ENCODE measurements around the gene EXOC3L2. TPM values are rescaled to one million over a fixed set of nuclear protein-coding genes. Genes with fewer than 3 reads are reported as not detected.
"Not testable (repeated sequence)": the region's sequence is repeated elsewhere in the genome, so short reads cannot be mapped to it uniquely, and the experiment has no call there.

EXOC3L2 gene
- total and polyA plus RNA-seq, 2 donors from 2014 or later, result 15.4 to 19.0 TPM

GRCh38 chr19:45271098-45271734 lies 26.0 kb upstream of the EXOC3L2 start:
- H3K36me3 ChIP-seq (ENCODE audit: control insufficient read depth in 2 of 3, insufficient read depth in 3 of 3, low read length in 3 of 3), result peaks cover 2 to 11% (median 9%) of the 10 kb centered on the region in 3 donors
- FAIRE-seq, result no peak

GRCh38 chr19:45269939-45270338 lies 24.7 kb upstream of the EXOC3L2 start:
- H3K4me3 ChIP-seq (ENCODE audit: low read length in 3 of 3); H3K27me3 ChIP-seq (ENCODE audit: control insufficient read depth, insufficient read depth, low read length); H3K9me3 ChIP-seq (ENCODE audit: control insufficient read depth in 2 of 3, insufficient read depth in 1 of 3, low read length in 3 of 3); DNase-seq; H3K4me1 ChIP-seq (ENCODE audit: control insufficient read depth in 2 of 3, insufficient read depth in 2 of 3, low read depth in 1 of 3, low read length in 3 of 3); H3K9ac ChIP-seq (ENCODE audit: low read length in 3 of 3); intact Hi-C loops (cut with DNase I); FAIRE-seq; H3K27ac ChIP-seq (ENCODE audit: low read depth in 2 of 2, low read length in 2 of 2): not testable (repeated sequence)
- H3K36me3 ChIP-seq (ENCODE audit: control insufficient read depth in 2 of 3, insufficient read depth in 3 of 3, low read length in 3 of 3), result peaks cover 2 to 11% (median 9%) of the 10 kb centered on the region in 3 donors

More at GRCh38 chr19:45271098-45271734, 26.0 kb upstream of the EXOC3L2 start:
- Histone ChIP-seq H3K9me3 (ENCODE audit: control insufficient read depth in 2 of 3, insufficient read depth in 1 of 3, low read length in 3 of 3) (no peaks in the 10 kb centered on the region), H3K4me1 (ENCODE audit: control insufficient read depth in 2 of 3, insufficient read depth in 2 of 3, low read depth in 1 of 3, low read length in 3 of 3) (no peaks in the 10 kb centered on the region), H3K9ac (ENCODE audit: low read length in 3 of 3) (no peak overlapping the region), H3K4me3 (ENCODE audit: low read length in 3 of 3) (no peak overlapping the region), H3K27ac (ENCODE audit: low read depth in 2 of 2, low read length in 2 of 2) (no peak overlapping the region), H3K27me3 (ENCODE audit: control insufficient read depth, insufficient read depth, low read length) (no peaks in the 10 kb centered on the region)
- intact Hi-C loops (cut with DNase I), result no loop called here
- no peak for DNase-seq
- no peak for TF ChIP-seq CTCF (IDR thresholded peaks at IDR 0.05; ENCODE audit: borderline replicate concordance, extremely low read depth, insufficient read depth)

- FAIRE-seq, result no peak
- TF ChIP-seq CTCF (IDR thresholded peaks at IDR 0.05; ENCODE audit: borderline replicate concordance, extremely low read depth, insufficient read depth), result no peak
- Histone ChIP-seq H3K27ac (ENCODE audit: low read depth in 2 of 2, low read length in 2 of 2) (no peak overlapping the region), H3K9me3 (ENCODE audit: control insufficient read depth in 2 of 3, insufficient read depth in 1 of 3, low read length in 3 of 3) (no peaks in the 10 kb centered on the region), H3K4me3 (ENCODE audit: low read length in 3 of 3) (no peak overlapping the region), H3K4me1 (ENCODE audit: control insufficient read depth in 2 of 3, insufficient read depth in 2 of 3, low read depth in 1 of 3, low read length in 3 of 3) (no peaks in the 10 kb centered on the region), H3K27me3 (ENCODE audit: control insufficient read depth, insufficient read depth, low read length) (no peaks in the 10 kb centered on the region), H3K9ac (ENCODE audit: low read length in 3 of 3) (no peak overlapping the region), H3K36me3 (ENCODE audit: control insufficient read depth in 2 of 3, insufficient read depth in 3 of 3, low read length in 3 of 3) (peaks cover 2 to 10% (median 9%) of the 10 kb centered on the region in 3 donors)
- no peak for DNase-seq
- intact Hi-C loops (cut with DNase I), result no loop called here
Observed at GRCh38 chr19:45267296-45267695, 22.1 kb upstream of the EXOC3L2 start.

- Histone ChIP-seq H3K27ac (ENCODE audit: low read depth in 2 of 2, low read length in 2 of 2) (no peak overlapping the region), H3K4me1 (ENCODE audit: control insufficient read depth in 2 of 3, insufficient read depth in 2 of 3, low read depth in 1 of 3, low read length in 3 of 3) (no peaks in the 10 kb centered on the region), H3K9ac (ENCODE audit: low read length in 3 of 3) (no peak overlapping the region), H3K36me3 (ENCODE audit: control insufficient read depth in 2 of 3, insufficient read depth in 3 of 3, low read length in 3 of 3) (peaks cover 0 to 2% (median 2%) of the 10 kb centered on the region in 3 donors), H3K9me3 (ENCODE audit: control insufficient read depth in 2 of 3, insufficient read depth in 1 of 3, low read length in 3 of 3) (no peaks in the 10 kb centered on the region), H3K27me3 (ENCODE audit: control insufficient read depth, insufficient read depth, low read length) (no peaks in the 10 kb centered on the region), H3K4me3 (ENCODE audit: low read length in 3 of 3) (no peak overlapping the region)
- no peak for TF ChIP-seq CTCF (IDR thresholded peaks at IDR 0.05; ENCODE audit: borderline replicate concordance, extremely low read depth, insufficient read depth)
- FAIRE-seq, result no peak
- intact Hi-C loops (cut with DNase I), result no loop called here
- DNase-seq, result no peak
Observed at GRCh38 chr19:45265375-45265774, 20.2 kb upstream of the EXOC3L2 start.
